Measurements from ENCODE around the gene KHK. TPM values are rescaled to one million over a fixed set of nuclear protein-coding genes. Genes with fewer than 3 reads are reported as not detected.

KHK gene
- total and polyA plus RNA-seq, 2 of the 8 experiments (the other 6 are each of a cell fraction or from before 2014, with no cell fraction given), result 11.0 to 17.7 TPM

DNA sequence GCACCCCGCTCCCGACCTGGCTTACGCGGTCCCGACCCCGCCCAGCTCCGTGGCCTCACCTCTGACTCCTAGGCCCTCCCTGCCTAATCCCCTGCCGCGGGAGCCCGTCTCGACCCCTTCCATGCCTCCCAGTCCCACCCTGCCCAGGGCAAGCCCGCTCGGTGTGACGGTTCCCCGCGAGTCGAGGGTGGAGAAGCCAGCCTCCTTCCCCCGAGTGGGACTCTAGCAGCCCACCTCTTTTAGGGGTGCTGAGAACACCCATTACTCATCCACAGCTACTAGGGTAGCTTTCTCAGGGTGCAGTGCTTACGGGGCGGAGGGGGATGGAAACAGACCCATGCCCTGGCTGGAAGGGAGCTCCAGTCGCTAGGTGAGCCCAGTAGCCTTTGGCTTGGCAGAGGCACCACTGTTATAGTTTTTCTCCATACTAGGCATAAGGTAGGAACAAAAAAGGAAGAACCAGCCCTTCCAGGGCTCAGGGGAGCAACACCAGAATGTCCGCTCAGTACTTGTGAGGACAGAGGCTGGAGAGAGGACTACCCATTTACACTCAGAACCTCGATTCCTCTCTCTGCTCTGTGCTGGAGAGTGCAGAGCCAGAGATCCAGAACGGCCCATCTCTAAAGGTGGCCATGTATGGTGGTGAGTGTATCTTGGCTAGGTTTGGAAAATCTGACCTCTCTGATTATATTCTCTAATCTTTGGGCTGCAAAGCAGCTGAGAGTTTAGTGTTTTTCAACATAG, 34.5 kb upstream of the KHK start:
- Histone ChIP-seq H3K4me2 (ENCODE audit: insufficient read depth in 1 of 2, low read depth in 2 of 2, low read length in 2 of 2) (peak overlapping the region; percentile 72 to 97), H4K5ac (ENCODE audit: insufficient read length, low read depth, low read length) (peak overlapping the region; percentile 45), H3K36me3 (ENCODE audit: control insufficient read depth in 2 of 4, insufficient read depth in 4 of 4, low read length in 3 of 4) (peaks cover 15 to 29% (median 22%) of the 10 kb centered on the region in 4 experiments), H3K4me3 (ENCODE audit: extremely low read depth in 1 of 4, insufficient read depth in 2 of 4, low read depth in 3 of 4, low read length in 4 of 4) (peak overlapping the region; percentile 80 to 88 (median 87)), H3K23me2 (ENCODE audit: low read depth, low read length) (peaks cover 13% of the 10 kb centered on the region), H2BK12ac (ENCODE audit: low read depth, low read length) (0 out of 2 replicates have a peak overlapping the region, but pooled peaks have one; percentile 27), H2AFZ (ENCODE audit: low read length) (peak overlapping the region; percentile 73; the same call in 1 of the 2 replicates), H3K9me3 (ENCODE audit: insufficient read depth in 2 of 2, low read depth in 1 of 2, low read length in 1 of 2) (no peaks in the 10 kb centered on the region), H3K27me3 (replicated peaks in 1 of 4; ENCODE audit: control insufficient read depth in 3 of 4, extremely low read depth in 1 of 4, insufficient read depth in 3 of 4, low read length in 3 of 4) (no peaks in the 10 kb centered on the region), H2BK20ac (ENCODE audit: low read length) (no peak overlapping the region), H3K9ac (replicated peaks in 1 of 4; ENCODE audit: extremely low read depth in 1 of 4, low read depth in 3 of 4, low read length in 3 of 4) (peak overlapping the region; percentile 56 to 73 (median 64); a peak in 6 of 7 replicates), H3K79me1 (ENCODE audit: low read depth, low read length) (no peaks in the 10 kb centered on the region), H4K20me1 (replicated peaks in 1 of 2; ENCODE audit: control insufficient read depth in 1 of 2, insufficient read depth in 2 of 2, low read length in 2 of 2) (peaks cover 0 to 4% of the 10 kb centered on the region in 2 experiments), H3K56ac (replicated peaks; ENCODE audit: insufficient read length, low read depth, low read length) (peak overlapping the region; percentile 32), H3K18ac (ENCODE audit: extremely low read depth, low read length) (no peak overlapping the region), H4K91ac (replicated peaks; ENCODE audit: insufficient read length, low read length) (peak overlapping the region; percentile 76), H4K8ac (ENCODE audit: extremely low read depth, insufficient read depth, low read length) (peak overlapping the region; percentile 54; the same call in 1 of the 2 replicates), H3K23ac (ENCODE audit: insufficient read length) (no peak overlapping the region), H2AK5ac (ENCODE audit: low read depth, low read length) (no peak overlapping the region), H3K14ac (ENCODE audit: insufficient read length) (no peak overlapping the region), H3K79me2 (ENCODE audit: control insufficient read depth in 1 of 2, insufficient read depth in 2 of 2, low read length in 2 of 2) (no peaks in the 10 kb centered on the region), H2BK5ac (ENCODE audit: low read depth, low read length) (peak overlapping the region; percentile 63; the same call in 1 of the 2 replicates), H2BK15ac (ENCODE audit: low read length) (no peak overlapping the region), H3K27ac (ENCODE audit: low read depth, low read length) (0 out of 2 replicates have a peak overlapping the region, but pooled peaks have one; percentile 45), H3K4ac (replicated peaks; ENCODE audit: insufficient read length, low read depth, low read length) (peak overlapping the region; percentile 45), H2BK120ac (replicated peaks; ENCODE audit: low read depth, low read length) (no peak overlapping the region), H3K4me1 (replicated peaks in 1 of 4; ENCODE audit: control insufficient read depth in 3 of 4, insufficient read depth in 4 of 4, low read length in 3 of 4) (no peaks in the 10 kb centered on the region; a peak in 4 of 7 replicates)
- FAIRE-seq (no peak), DNase-seq (ENCODE audit: low read depth in 1 of 2, low spot score in 2 of 2) (peak in 1 of 2 experiments; percentile 87)
- CTCF ChIA-PET (ENCODE audit: partially characterized antibody), result interaction anchor here (1.0 to 18.3 kb wide), 5 partner anchors 13 to 35 kb away, joined by 3 to 160 read pairs (median 5); partner anchors contain the start of genes EMILIN1 and KHK
- POLR2A ChIA-PET (ENCODE audit: partially characterized antibody), result interaction anchor here (0.7 to 19.3 kb wide), 10 partner anchors 9 to 206 kb away, joined by 3 to 441 read pairs (median 6); partner anchors contain the start of genes EMILIN1, OST4 and TMEM214
- 16% methylated on average over 17 of the region's 24 CpGs; no CpG with 5 or more reads in 1 of the 2 experiments for WGBS, 2 experiments (ENCODE audit: extremely low coverage in 1 of 2, insufficient coverage in 1 of 2, insufficient read length in 1 of 2, insufficient replicate concordance in 2 of 2, low coverage in 1 of 2, low lambda C conversion rate in 2 of 2, missing lambda C conversion rate in 1 of 2)
- no peak for TF ChIP-seq CBX8 (IDR thresholded peaks at IDR 0.05; ENCODE audit: borderline replicate concordance, low read depth, low read length)
- TF ChIP-seq NANOG (IDR thresholded peaks at IDR 0.05; ENCODE audit: insufficient read depth, low read depth, low read length, poor library complexity, severe bottlenecking), result no peak
- TF ChIP-seq, protein P1, sequence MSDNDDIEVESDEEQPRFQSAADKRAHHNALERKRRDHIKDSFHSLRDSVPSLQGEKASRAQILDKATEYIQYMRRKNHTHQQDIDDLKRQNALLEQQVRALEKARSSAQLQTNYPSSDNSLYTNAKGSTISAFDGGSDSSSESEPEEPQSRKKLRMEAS (IDR thresholded peaks at IDR 0.05), result no peak
- no peak for TF ChIP-seq YY1 (IDR thresholded peaks at IDR 0.05; ENCODE audit: low read depth, low read length)
- no peak for TF ChIP-seq TCF12 (IDR thresholded peaks at IDR 0.05; ENCODE audit: low read depth, low read length)
- TF ChIP-seq TBP (IDR thresholded peaks at IDR 0.05; ENCODE audit: low read depth, low read length), result no peak
- TF ChIP-seq, protein P2, sequence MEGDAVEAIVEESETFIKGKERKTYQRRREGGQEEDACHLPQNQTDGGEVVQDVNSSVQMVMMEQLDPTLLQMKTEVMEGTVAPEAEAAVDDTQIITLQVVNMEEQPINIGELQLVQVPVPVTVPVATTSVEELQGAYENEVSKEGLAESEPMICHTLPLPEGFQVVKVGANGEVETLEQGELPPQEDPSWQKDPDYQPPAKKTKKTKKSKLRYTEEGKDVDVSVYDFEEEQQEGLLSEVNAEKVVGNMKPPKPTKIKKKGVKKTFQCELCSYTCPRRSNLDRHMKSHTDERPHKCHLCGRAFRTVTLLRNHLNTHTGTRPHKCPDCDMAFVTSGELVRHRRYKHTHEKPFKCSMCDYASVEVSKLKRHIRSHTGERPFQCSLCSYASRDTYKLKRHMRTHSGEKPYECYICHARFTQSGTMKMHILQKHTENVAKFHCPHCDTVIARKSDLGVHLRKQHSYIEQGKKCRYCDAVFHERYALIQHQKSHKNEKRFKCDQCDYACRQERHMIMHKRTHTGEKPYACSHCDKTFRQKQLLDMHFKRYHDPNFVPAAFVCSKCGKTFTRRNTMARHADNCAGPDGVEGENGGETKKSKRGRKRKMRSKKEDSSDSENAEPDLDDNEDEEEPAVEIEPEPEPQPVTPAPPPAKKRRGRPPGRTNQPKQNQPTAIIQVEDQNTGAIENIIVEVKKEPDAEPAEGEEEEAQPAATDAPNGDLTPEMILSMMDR (IDR thresholded peaks at IDR 0.05; ENCODE audit: control extremely low read depth in 1 of 3, insufficient read depth in 1 of 3, low read depth in 1 of 3, low read length in 3 of 3), result no peak
- TF ChIP-seq GABPA (IDR thresholded peaks at IDR 0.05; ENCODE audit: borderline replicate concordance, insufficient read depth, low read length), result no peak
